Measurements from ENCODE around the gene SEL1L3. TPM values are rescaled to one million over a fixed set of nuclear protein-coding genes. Genes with fewer than 3 reads are reported as not detected.

The SEL1L3 gene
- total RNA-seq, 1 donor from 2014 or later = 70.5 TPM

GRCh38 chr4:25779021-25779420 is 83.8 kb downstream of the SEL1L3 start:
- DNase-seq (no peak), ATAC-seq (no peak)
- H3K4me1 ChIP-seq = no peaks in the 10 kb centered on the region
- H3K27ac ChIP-seq = no peak overlapping the region
- no peaks in the 10 kb centered on the region for H3K9me3 ChIP-seq
- peaks cover 78% of the 10 kb centered on the region for H3K36me3 ChIP-seq
- H3K4me3 ChIP-seq = no peak overlapping the region
- intact Hi-C loops (cut with DNase I) = no loop called here
- no peaks in the 10 kb centered on the region for H3K27me3 ChIP-seq (ENCODE audit: low read depth)
- no peak for TF ChIP-seq CTCF (IDR thresholded peaks at IDR 0.05)

DNA sequence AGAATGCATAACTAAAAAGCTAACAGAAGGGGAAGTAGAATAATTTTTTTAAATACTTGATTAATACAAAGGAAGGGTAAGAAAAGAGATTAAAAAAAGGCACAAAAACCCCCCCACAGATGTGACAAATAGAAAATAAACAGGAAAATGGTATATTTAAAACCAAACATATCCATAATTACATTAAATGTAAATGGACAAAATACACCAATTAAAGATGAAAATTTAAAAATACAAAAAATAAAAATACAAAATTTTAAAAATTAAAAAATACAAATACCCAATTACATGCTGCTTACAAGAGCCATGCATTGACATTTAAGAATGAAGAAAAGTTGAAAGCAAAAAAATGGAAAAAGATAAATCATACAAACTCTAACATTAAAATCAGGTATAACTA is 86.0 kb downstream of the SEL1L3 start:
- TF ChIP-seq CTCF (IDR thresholded peaks at IDR 0.05) = no peak
- H3K27ac ChIP-seq = no peak overlapping the region
- intact Hi-C loops (cut with DNase I) = no loop called here

DNA sequence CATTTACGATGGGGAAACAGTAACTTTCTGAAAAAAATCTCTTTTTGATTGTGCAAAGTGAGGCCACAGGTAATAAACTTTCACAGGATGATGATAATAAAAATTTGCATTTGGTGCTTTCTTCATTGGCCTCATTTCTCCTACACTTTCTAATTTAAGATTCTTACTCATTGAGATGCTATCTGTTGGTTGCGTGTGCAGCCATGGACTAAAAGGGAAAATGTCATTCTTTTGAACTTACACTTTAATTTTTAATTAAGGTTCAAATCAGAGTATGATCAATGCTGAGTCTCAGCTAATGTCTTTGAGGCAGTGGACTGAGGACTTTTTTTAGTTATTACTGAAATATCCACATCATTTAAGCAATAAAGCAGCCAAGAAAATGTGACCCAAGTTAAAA is 87.6 kb downstream of the SEL1L3 start:
- Histone ChIP-seq H3K4me3 (no peak overlapping the region), H3K27ac (no peak overlapping the region), H3K9me3 (no peaks in the 10 kb centered on the region), H3K36me3 (peaks cover 46% of the 10 kb centered on the region), H3K27me3 (ENCODE audit: low read depth) (no peaks in the 10 kb centered on the region), H3K4me1 (peaks cover 7% of the 10 kb centered on the region)
- intact Hi-C loops (cut with DNase I) = no loop called here
- no peak for TF ChIP-seq CTCF (IDR thresholded peaks at IDR 0.05)
- no peak for ATAC-seq
- no peak for DNase-seq

More for the DNA sequence above, 86.0 kb downstream of the SEL1L3 start:
- no peak overlapping the region for H3K4me3 ChIP-seq
- peaks cover 63% of the 10 kb centered on the region for H3K36me3 ChIP-seq
- DNase-seq (no peak), ATAC-seq (no peak)
- no peaks in the 10 kb centered on the region for H3K4me1 ChIP-seq
- H3K27me3 ChIP-seq (ENCODE audit: low read depth) = no peaks in the 10 kb centered on the region
- no peaks in the 10 kb centered on the region for H3K9me3 ChIP-seq

- Histone ChIP-seq H3K4me3 (no peak overlapping the region), H3K27me3 (ENCODE audit: low read depth) (no peaks in the 10 kb centered on the region), H3K27ac (no peak overlapping the region), H3K36me3 (peaks cover 28% of the 10 kb centered on the region), H3K9me3 (no peaks in the 10 kb centered on the region), H3K4me1 (peaks cover 7% of the 10 kb centered on the region)
- DNase-seq (no peak), ATAC-seq (no peak)
- TF ChIP-seq CTCF (IDR thresholded peaks at IDR 0.05) = no peak
- intact Hi-C loops (cut with DNase I) = no loop called here
Observed at GRCh38 chr4:25773358-25773757, 89.4 kb downstream of the SEL1L3 start.

DNA sequence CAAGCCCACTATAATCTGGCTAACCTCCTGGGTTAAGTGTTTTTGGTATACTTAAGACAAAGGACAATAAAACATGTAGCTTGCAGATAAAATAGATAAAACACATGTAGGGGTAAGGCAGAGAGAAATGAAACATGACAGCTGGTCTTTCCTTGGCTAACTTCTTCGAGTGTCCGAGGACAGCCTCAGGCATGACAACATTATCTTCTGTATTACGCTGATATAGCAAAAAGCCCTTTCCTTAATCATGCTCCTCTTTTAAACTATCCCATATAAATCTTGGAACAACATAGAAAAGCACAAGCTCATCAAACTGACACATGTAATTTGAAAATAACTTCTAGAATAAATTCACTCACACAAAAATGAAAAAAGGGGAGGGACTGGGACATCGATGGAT is 91.1 kb downstream of the SEL1L3 start:
- ATAC-seq (no peak), DNase-seq (no peak)
- Histone ChIP-seq H3K4me3 (no peak overlapping the region), H3K9me3 (no peaks in the 10 kb centered on the region), H3K4me1 (peaks cover 7% of the 10 kb centered on the region), H3K27ac (no peak overlapping the region), H3K36me3 (peaks cover 31% of the 10 kb centered on the region), H3K27me3 (ENCODE audit: low read depth) (no peaks in the 10 kb centered on the region)
- no peak for TF ChIP-seq CTCF (IDR thresholded peaks at IDR 0.05)
- intact Hi-C loops (cut with DNase I) = no loop called here

GRCh38 chr4:25770847-25771246 is 91.9 kb downstream of the SEL1L3 start:
- intact Hi-C loops (cut with DNase I) = no loop called here
- Histone ChIP-seq H3K4me1 (peaks cover 7% of the 10 kb centered on the region), H3K27me3 (ENCODE audit: low read depth) (no peaks in the 10 kb centered on the region), H3K4me3 (no peak overlapping the region), H3K9me3 (no peaks in the 10 kb centered on the region), H3K27ac (no peak overlapping the region), H3K36me3 (peaks cover 35% of the 10 kb centered on the region)
- ATAC-seq (peak; percentile 9 to 35), DNase-seq (no peak)
- TF ChIP-seq CTCF (IDR thresholded peaks at IDR 0.05) = no peak

Data from lower lobe of right lung (tissue), 2 donors.